ENCODE measurements around the gene PAK6. TPM values are rescaled to one million over a fixed set of nuclear protein-coding genes. Genes with fewer than 3 reads are reported as not detected.

PAK6 gene
- polyA plus RNA-seq, 3 donors = 0.03 TPM; not detected in 2

DNA sequence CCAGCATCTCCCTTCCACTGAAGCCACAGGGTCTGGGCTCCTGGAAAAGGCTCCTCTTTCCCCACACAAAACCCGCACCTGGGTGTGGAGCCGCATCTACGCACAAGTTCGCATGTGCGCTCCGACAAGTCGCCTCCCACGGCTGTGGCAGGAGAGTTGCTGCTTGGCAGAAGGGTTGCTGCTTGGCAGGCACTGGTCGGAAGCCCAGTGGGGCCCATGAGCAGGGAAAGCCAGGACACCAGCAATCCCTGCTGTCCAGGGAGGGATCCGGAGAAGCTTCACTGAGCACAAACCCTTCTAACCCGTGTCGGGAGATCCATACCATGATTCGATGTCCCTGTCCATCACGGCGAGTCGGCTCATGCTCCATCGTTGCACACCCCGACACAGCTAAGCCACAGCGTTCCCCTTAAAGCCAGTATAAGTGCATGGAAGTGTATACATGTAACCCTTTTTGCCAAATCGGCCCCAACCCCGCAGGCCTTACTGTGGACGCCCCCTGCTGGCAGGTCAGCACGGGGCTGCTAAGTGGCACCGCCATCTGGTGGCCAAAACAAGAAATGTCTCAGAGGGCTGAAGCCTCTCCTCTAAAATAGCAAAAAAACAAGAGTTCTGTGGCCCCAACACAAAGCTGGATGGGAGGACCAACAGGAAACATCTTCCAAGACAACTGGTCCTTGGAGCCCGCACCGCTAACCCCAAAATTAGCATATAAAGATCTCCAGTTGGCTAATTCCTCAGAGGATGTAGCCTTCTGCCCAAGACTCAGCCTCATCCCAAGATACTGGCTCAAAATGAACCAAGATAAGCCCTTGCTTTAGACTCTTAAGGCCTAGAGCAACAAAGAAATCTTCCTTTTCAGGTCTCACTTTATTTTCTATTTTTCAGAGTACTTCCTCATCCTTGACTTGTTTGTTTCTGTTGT lies 35.7 kb downstream of the PAK6 start:
- Histone ChIP-seq H3K79me2 (ENCODE audit: insufficient read depth, low read length) (no peaks in the 10 kb centered on the region), H3K4me1 (ENCODE audit: control insufficient read depth in 1 of 2, insufficient read depth in 2 of 2, low read length in 2 of 2) (peaks cover 48 to 50% of the 10 kb centered on the region in 2 donors), H3K27ac (ENCODE audit: low read depth in 1 of 2, low read length in 2 of 2) (no peak overlapping the region), H3K9ac (ENCODE audit: insufficient read depth, low read length, poor library complexity, severe bottlenecking) (no peak overlapping the region), H3K4me3 (replicated peaks in 1 of 3; ENCODE audit: low read depth in 2 of 3, low read length in 3 of 3) (no peak overlapping the region), H3K4me2 (replicated peaks; ENCODE audit: extremely low read depth, low read length, poor library complexity, severe bottlenecking) (no peak overlapping the region), H3K36me3 (replicated peaks in 1 of 2; ENCODE audit: control insufficient read depth in 1 of 2, insufficient read depth in 2 of 2, low read length in 2 of 2) (no peaks in the 10 kb centered on the region), H2AFZ (ENCODE audit: insufficient read depth, low read depth, low read length, poor library complexity, severe bottlenecking) (no peak overlapping the region), H3K27me3 (ENCODE audit: control insufficient read depth in 2 of 2, insufficient read depth in 2 of 2, low read length in 2 of 2) (no peaks in the 10 kb centered on the region), H4K20me1 (ENCODE audit: insufficient read depth, low read length) (no peaks in the 10 kb centered on the region), H3K9me3 (replicated peaks in 1 of 2; ENCODE audit: control insufficient read depth in 1 of 2, insufficient read depth in 1 of 2, low read length in 2 of 2) (no peaks in the 10 kb centered on the region)
- peak; percentile 78 to 84 (median 81) for DNase-seq
- Mint-ChIP-seq H3K36me3 (no peaks in the 10 kb centered on the region), H3K4me3 (no peak overlapping the region), H3K4me1 (peaks cover 44% of the 10 kb centered on the region), H3K27me3 (ENCODE audit: low read depth in 3 of 3) (peaks cover 12 to 25% (median 15%) of the 10 kb centered on the region in 3 donors), H3K9me3 (peaks cover 0 to 2% (median 0%) of the 10 kb centered on the region in 7 donors), H3K27ac (peak overlapping the region in 3 of 7 donors; percentile 19 to 41 (median 36))
- intact Hi-C loops (cut with micrococcal nuclease) = loop anchor here (1.0 to 10.0 kb wide), 9 partner anchors 38 to 490 kb away; partner anchors contain the start of gene FSIP1 (in 1 of the 2)
- 59% methylated on average over 22 of the region's 26 CpGs for WGBS (ENCODE audit: insufficient coverage)
- peak; percentile 100 for TF ChIP-seq CTCF (IDR thresholded peaks at IDR 0.05)

DNA sequence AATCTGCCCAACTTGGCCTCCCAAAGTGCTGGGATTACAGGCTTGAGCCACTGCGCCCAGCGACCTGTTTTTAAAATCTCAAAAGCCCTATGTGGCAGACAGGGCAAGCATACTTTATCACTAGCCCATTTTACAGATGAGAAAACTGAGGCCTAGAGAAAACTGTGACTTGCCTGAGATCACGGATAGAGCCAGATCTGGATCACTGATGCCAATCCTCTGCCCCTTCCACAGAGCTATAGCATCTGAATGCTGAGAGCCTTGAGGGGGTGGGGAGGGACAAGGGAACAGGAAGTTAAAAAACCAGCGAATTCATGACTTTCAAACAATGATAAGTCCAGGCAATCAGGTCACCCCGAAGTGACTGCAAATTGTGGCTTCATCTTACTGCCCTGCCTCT lies 36.7 kb downstream of the PAK6 start:
- 42% methylated on average over 4 of the region's 5 CpGs for WGBS (ENCODE audit: insufficient coverage)
- Mint-ChIP-seq H3K9me3 (peaks cover 0 to 2% (median 0%) of the 10 kb centered on the region in 7 donors), H3K27ac (peak overlapping the region in 1 of 7 donors; percentile 79), H3K36me3 (peaks cover 0 to 1% of the 10 kb centered on the region in 2 donors), H3K4me1 (peaks cover 44% of the 10 kb centered on the region), H3K27me3 (ENCODE audit: low read depth in 3 of 3) (peaks cover 17 to 29% (median 20%) of the 10 kb centered on the region in 3 donors), H3K4me3 (no peak overlapping the region)
- Histone ChIP-seq H3K4me2 (replicated peaks; ENCODE audit: extremely low read depth, low read length, poor library complexity, severe bottlenecking) (no peak overlapping the region), H4K20me1 (ENCODE audit: insufficient read depth, low read length) (no peaks in the 10 kb centered on the region), H2AFZ (ENCODE audit: insufficient read depth, low read depth, low read length, poor library complexity, severe bottlenecking) (no peak overlapping the region), H3K36me3 (replicated peaks in 1 of 2; ENCODE audit: control insufficient read depth in 1 of 2, insufficient read depth in 2 of 2, low read length in 2 of 2) (no peaks in the 10 kb centered on the region), H3K4me1 (ENCODE audit: control insufficient read depth in 1 of 2, insufficient read depth in 2 of 2, low read length in 2 of 2) (peaks cover 49 to 55% of the 10 kb centered on the region in 2 donors), H3K79me2 (ENCODE audit: insufficient read depth, low read length) (no peaks in the 10 kb centered on the region), H3K4me3 (replicated peaks in 1 of 3; ENCODE audit: low read depth in 2 of 3, low read length in 3 of 3) (no peak overlapping the region), H3K27me3 (ENCODE audit: control insufficient read depth in 2 of 2, insufficient read depth in 2 of 2, low read length in 2 of 2) (peaks cover 0 to 7% of the 10 kb centered on the region in 2 donors), H3K9me3 (replicated peaks in 1 of 2; ENCODE audit: control insufficient read depth in 1 of 2, insufficient read depth in 1 of 2, low read length in 2 of 2) (no peaks in the 10 kb centered on the region), H3K27ac (ENCODE audit: low read depth in 1 of 2, low read length in 2 of 2) (no peak overlapping the region), H3K9ac (ENCODE audit: insufficient read depth, low read length, poor library complexity, severe bottlenecking) (no peak overlapping the region)
- intact Hi-C loops (cut with micrococcal nuclease) = loop anchor here (2.0 to 10.0 kb wide), 6 partner anchors 37 to 491 kb away; partner anchors contain the start of gene FSIP1 (in 1 of the 2)
- TF ChIP-seq CTCF (IDR thresholded peaks at IDR 0.05) = no peak
- no peak for DNase-seq
